Type B pancreatic cell (in vitro differentiated cells): ENCODE data around the gene CCDC194. TPM values are rescaled to one million over a fixed set of nuclear protein-coding genes. Genes with fewer than 3 reads are reported as not detected.
"Not testable (repeated sequence)": the region's sequence is repeated elsewhere in the genome, so short reads cannot be mapped to it uniquely, and the experiment has no call there.

Source experiments
- DNase-seq: peaks from one replicate; pipeline ENCODE4 v3.0.0; 2021; ENCODE audit warnings: mixed read lengths; ENCODE audit not compliant: unreplicated experiment; ENCODE audit errors: extremely low spot score
- H3K27ac Mint-ChIP-seq: 2 replicates; pipeline ENCODE4 v1.8.0; 2021; ENCODE audit warnings: mild to moderate bottlenecking, mixed read lengths
- H3K27me3 Mint-ChIP-seq: 2 replicates; pipeline ENCODE4 v1.8.0; 2021; ENCODE audit warnings: mixed read lengths
- H3K36me3 Mint-ChIP-seq: 2 replicates; pipeline ENCODE4 v1.8.0; 2021; ENCODE audit warnings: mixed read lengths
- H3K4me1 Mint-ChIP-seq: one replicate; pipeline ENCODE4 v1.8.0; 2021; ENCODE audit warnings: mixed read lengths; ENCODE audit not compliant: unreplicated experiment
- H3K4me3 Mint-ChIP-seq: 2 replicates; pipeline ENCODE4 v1.8.0; 2021; ENCODE audit warnings: mild to moderate bottlenecking, mixed read lengths
- H3K9me3 Mint-ChIP-seq: 2 replicates; pipeline ENCODE4 v1.8.0; 2021; ENCODE audit warnings: mixed read lengths
- CTCF ChIP-seq: fragments of 200-600 bp; sonication (generic); conservative IDR thresholded peaks from 2 replicates; pipeline ENCODE4 v1.5.0; 2021; ENCODE audit warnings: antibody characterized with exemption, mild to moderate bottlenecking
- total RNA-seq: library from RNA; stranded (reverse); gene quantifications from 2 replicates; pipeline ENCODE4 v1.2.1, GENCODE V29; 2021; ENCODE audit warnings: low replicate concordance

CCDC194 gene
- total RNA-seq, 1 donor from 2014 or later, result not detected

DNA sequence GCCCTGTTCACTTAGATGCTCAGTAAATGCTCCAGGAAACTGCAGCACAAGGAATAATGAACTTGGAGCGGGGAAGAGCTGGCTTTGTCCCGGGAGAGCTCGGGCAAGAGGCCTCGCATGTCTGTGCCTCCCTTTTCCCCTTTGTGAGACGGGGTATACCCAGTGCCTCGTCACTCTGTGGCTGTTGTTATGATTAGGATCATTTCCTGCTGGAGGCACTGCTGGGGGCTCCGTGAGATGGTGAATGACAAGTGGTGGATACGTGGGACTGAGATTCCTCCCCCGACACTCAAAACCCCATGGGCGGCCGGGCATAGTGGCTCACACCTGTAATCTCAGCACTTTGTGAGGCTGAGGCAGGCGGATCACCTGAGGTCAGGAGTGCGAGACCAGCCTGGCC, 15.7 kb downstream of the CCDC194 start:
- no peak overlapping the region for H3K4me3 Mint-ChIP-seq
- DNase-seq, result no peak
- no peaks in the 10 kb centered on the region for H3K36me3 Mint-ChIP-seq
- peaks cover 8% of the 10 kb centered on the region for H3K4me1 Mint-ChIP-seq
- H3K27ac Mint-ChIP-seq, result no peak overlapping the region
- TF ChIP-seq CTCF, result no peak
- H3K9me3 Mint-ChIP-seq, result no peaks in the 10 kb centered on the region
- no peaks in the 10 kb centered on the region for H3K27me3 Mint-ChIP-seq

DNA sequence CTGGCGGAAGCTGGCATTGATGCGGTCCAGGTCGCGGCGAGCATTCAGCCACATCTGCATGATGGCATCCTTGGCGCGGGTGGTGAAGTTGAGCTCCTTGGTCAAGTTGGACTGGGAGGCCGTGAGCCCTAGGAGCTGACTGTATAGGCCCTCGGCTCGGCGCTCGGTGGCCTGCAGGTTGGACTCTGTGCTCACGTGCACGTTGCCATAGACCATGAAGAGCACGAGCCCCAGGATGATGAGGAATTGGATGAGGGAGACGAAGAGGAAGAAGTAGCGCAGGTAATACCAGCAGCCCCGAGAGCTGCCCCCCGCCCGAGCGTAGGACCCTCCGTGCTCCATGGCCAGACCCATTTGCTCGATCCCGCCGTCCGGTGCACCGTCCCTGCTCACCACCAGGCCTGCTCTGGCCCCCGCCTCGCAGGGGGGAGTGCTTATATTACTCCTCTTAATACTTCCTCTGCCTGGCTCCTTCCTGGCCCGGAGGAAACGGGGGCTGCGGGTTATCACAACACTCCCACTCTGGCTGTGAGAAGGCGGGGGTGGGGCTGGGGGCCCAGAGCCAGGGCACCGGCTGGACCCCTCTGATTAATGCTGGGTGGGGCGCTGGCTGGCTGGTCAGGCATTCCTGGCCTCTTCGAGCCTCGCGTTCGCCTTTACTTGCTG, 16.9 kb downstream of the CCDC194 start, which contains the start of gene PLVAP:
Gene PLVAP, minus strand, starts transcription at position 408 of the 666 bp plus-strand sequence. Its CDS starts 54 bp downstream, at position 354.
- H3K9me3 Mint-ChIP-seq, result no peaks in the 10 kb centered on the region
- H3K36me3 Mint-ChIP-seq, result no peaks in the 10 kb centered on the region
- no peak for TF ChIP-seq CTCF
- no peak within 1 kb of the TSS for H3K27ac Mint-ChIP-seq
- H3K4me3 Mint-ChIP-seq, result no peak within 1 kb of the TSS
- no peaks in the 10 kb centered on the region for H3K27me3 Mint-ChIP-seq
- no peak for DNase-seq
- H3K4me1 Mint-ChIP-seq, result peaks cover 4% of the 10 kb centered on the region

- H3K9me3 Mint-ChIP-seq, result no peaks in the 10 kb centered on the region
- H3K36me3 Mint-ChIP-seq, result no peaks in the 10 kb centered on the region
- no peak for DNase-seq
- no peak for TF ChIP-seq CTCF
- no peak overlapping the region for H3K27ac Mint-ChIP-seq
- no peak overlapping the region for H3K4me3 Mint-ChIP-seq
- no peaks in the 10 kb centered on the region for H3K4me1 Mint-ChIP-seq
- H3K27me3 Mint-ChIP-seq, result peaks cover 4% of the 10 kb centered on the region
Observed at GRCh38 chr19:17370026-17370587, 23.9 kb downstream of the CCDC194 start.

DNA sequence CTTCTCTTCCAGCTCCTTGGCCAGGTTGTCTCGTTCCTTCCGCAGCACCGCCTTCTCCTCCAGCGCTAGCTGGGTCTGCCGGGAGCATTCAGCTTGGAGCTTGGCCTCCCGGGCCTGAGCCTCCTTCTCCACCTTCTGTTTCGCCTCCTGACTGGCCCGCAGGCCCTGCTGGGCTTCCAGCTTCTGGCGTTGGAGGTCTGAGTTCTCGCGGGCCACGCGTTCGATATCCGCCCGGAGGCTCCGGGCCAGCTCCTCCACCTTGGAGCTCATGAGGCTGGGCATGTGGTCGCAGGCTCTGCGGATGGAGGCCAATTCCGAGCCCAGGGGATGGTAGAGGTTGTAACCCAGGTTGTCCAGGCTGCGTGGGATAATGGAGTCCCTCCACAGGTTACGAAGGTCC, 28.6 kb downstream of the CCDC194 start:
- no peak for TF ChIP-seq CTCF
- H3K27me3 Mint-ChIP-seq, result peaks cover 15% of the 10 kb centered on the region
- H3K4me3 Mint-ChIP-seq, result no peak overlapping the region
- no peaks in the 10 kb centered on the region for H3K4me1 Mint-ChIP-seq
- H3K27ac Mint-ChIP-seq, result no peak overlapping the region
- no peaks in the 10 kb centered on the region for H3K36me3 Mint-ChIP-seq
- H3K9me3 Mint-ChIP-seq, result no peaks in the 10 kb centered on the region
- no peak for DNase-seq

DNA sequence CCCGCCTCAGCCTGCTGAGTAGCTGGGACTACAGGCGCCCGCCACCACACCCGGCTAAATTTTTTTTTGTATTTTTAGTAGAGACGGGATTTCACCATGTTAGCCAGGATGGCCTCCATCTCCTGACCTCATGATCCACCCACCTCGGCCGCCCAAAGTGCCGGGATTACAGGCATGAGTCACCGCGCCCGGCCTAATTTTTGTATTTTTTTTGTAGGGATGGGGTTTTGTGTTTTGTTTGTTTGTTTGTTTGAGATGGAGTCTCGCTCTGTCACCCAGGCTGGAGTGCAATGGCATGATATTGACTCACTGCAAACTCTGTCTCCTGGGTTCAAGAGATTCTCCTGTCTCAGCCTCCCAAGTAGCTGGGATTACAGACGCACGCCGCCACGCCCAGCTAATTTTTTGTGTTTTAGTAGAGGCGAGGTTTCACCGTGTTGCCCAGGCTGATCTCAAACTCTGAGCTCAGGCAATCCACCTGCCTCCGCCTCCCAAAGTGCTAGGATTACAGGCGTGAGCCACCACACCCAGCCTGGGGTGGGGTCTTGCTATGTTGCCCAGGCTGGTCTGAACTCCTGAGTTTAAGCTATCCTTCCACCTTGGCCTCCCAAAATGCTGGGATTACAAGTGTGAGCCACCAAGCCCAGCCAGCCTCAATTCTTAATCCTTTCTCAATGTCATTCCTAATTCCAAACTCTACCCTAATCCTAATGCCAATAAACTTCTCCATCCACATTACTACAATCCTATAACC, 30.0 kb downstream of the CCDC194 start:
- not testable (repeated sequence) for H3K36me3 Mint-ChIP-seq, DNase-seq, H3K27ac Mint-ChIP-seq, H3K4me1 Mint-ChIP-seq, H3K9me3 Mint-ChIP-seq, H3K4me3 Mint-ChIP-seq
- peaks cover 13% of the 10 kb centered on the region for H3K27me3 Mint-ChIP-seq
